Measurements from ENCODE around the gene KIRREL3. TPM values are rescaled to one million over a fixed set of nuclear protein-coding genes. Genes with fewer than 3 reads are reported as not detected.

KIRREL3 gene
- total RNA-seq, 1 donor from 2014 or later, result not detected

DNA sequence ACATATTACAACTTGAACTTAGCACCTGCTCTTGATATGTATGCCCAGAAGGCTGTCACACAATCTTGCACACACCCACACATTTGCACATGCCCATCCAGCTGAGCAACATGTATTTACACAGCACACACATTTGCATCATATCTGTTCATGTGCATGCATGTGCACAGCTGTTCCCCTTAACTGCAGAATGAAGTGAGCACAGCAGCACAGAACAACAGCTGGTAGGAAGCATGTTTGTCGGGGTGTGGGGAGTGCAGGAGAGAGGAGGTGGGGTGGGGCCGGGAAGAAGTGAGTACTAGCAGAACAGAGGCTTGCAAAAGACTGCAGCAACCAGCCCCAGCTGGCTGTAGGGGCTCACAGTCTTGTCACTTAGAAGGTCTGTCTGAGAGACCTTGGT lies 296.5 kb downstream of the KIRREL3 start:
- H3K4me3 ChIP-seq (ENCODE audit: low read depth, low read length), result no peak overlapping the region
- TF ChIP-seq, protein P1, sequence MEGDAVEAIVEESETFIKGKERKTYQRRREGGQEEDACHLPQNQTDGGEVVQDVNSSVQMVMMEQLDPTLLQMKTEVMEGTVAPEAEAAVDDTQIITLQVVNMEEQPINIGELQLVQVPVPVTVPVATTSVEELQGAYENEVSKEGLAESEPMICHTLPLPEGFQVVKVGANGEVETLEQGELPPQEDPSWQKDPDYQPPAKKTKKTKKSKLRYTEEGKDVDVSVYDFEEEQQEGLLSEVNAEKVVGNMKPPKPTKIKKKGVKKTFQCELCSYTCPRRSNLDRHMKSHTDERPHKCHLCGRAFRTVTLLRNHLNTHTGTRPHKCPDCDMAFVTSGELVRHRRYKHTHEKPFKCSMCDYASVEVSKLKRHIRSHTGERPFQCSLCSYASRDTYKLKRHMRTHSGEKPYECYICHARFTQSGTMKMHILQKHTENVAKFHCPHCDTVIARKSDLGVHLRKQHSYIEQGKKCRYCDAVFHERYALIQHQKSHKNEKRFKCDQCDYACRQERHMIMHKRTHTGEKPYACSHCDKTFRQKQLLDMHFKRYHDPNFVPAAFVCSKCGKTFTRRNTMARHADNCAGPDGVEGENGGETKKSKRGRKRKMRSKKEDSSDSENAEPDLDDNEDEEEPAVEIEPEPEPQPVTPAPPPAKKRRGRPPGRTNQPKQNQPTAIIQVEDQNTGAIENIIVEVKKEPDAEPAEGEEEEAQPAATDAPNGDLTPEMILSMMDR (IDR thresholded peaks at IDR 0.05; ENCODE audit: insufficient read depth, low read length, severe bottlenecking), result no peak
- FAIRE-seq, result no peak
- no peaks in the 10 kb centered on the region for H3K36me3 ChIP-seq (ENCODE audit: control insufficient read depth, insufficient read depth, low read length)
- DNase-seq (ENCODE audit: low read depth), result no peak
- H3K27me3 ChIP-seq (ENCODE audit: control insufficient read depth, insufficient read depth, low read length), result no peaks in the 10 kb centered on the region

DNA sequence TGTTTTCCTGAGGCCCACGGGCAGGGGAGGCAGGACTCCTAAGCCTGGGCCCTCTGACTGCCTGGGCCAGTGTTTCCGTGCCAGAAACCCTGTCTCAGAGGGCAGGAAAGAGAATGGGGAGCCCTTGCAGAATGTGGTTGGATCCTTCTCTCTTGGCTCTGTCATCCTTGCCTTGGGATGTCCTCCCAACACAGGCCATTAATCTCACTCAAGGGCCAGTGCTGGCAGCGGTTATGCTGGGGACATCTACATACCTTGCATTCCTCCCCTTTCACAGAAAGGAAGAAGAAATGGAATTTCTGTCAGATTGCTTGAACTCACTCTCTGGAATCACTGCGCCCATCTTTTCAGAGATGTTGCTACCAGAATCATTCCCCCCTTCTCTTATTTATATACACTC lies 296.9 kb downstream of the KIRREL3 start:
- Histone ChIP-seq H3K27me3 (ENCODE audit: control insufficient read depth, insufficient read depth, low read length) (no peaks in the 10 kb centered on the region), H3K4me3 (ENCODE audit: low read depth, low read length) (no peak overlapping the region), H3K36me3 (ENCODE audit: control insufficient read depth, insufficient read depth, low read length) (no peaks in the 10 kb centered on the region)
- TF ChIP-seq, protein P1 (IDR thresholded peaks at IDR 0.05; ENCODE audit: insufficient read depth, low read length, severe bottlenecking), result no peak
- FAIRE-seq, result no peak
- no peak for DNase-seq (ENCODE audit: low read depth)

DNA sequence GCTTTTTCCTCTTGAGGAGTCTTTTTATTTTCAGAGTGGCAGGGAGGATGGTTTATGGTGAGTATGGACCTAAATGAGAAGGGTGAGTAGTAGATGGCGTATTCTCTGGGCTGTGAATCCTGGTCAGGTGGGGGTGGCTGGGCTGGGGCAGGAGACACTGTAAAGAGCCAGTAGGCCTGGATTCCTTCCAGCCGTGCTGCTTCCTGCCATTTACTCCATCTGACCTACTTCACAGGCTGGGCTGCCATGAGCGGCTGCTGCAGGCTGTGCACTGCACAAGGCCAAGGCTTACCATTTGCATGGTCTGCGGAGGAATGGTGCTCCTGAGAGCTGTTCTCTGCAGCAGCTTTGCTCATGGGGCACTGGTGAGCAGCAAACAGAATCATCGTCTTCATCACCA lies 297.6 kb downstream of the KIRREL3 start:
- Histone ChIP-seq H3K4me3 (ENCODE audit: low read depth, low read length) (no peak overlapping the region), H3K36me3 (ENCODE audit: control insufficient read depth, insufficient read depth, low read length) (no peaks in the 10 kb centered on the region), H3K27me3 (ENCODE audit: control insufficient read depth, insufficient read depth, low read length) (no peaks in the 10 kb centered on the region)
- no peak for DNase-seq (ENCODE audit: low read depth)
- TF ChIP-seq, protein P1 (IDR thresholded peaks at IDR 0.05; ENCODE audit: insufficient read depth, low read length, severe bottlenecking), result no peak
- FAIRE-seq, result no peak

DNA sequence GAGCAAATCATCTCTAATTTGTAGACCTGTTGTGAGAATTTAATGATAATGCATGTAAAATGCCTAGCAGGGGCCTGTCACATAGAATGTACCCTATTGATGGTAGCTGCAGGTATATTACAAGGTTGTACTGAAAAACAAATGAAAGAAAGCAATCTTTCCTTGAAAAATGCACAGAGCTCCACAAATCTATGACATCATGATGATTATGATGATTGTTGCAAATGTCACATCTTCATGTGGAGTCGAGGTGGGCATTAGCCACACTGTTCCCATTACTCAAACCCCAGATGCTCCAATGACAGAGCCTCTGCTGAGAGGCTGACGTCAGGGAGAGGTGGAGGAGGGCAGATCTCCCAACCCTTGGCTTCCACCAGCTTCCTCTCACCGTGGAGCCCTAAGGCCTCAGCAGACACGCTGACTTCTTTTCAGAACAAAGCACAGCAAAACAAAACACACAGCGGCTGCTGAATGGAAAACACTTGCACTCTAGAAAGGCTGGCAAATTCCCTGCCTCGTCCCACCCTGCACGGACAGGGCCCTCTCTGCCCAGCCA lies 298.3 kb downstream of the KIRREL3 start:
- no peak for DNase-seq (ENCODE audit: low read depth)
- Histone ChIP-seq H3K36me3 (ENCODE audit: control insufficient read depth, insufficient read depth, low read length) (no peaks in the 10 kb centered on the region), H3K4me3 (ENCODE audit: low read depth, low read length) (no peak overlapping the region), H3K27me3 (ENCODE audit: control insufficient read depth, insufficient read depth, low read length) (no peaks in the 10 kb centered on the region)
- TF ChIP-seq, protein P1 (IDR thresholded peaks at IDR 0.05; ENCODE audit: insufficient read depth, low read length, severe bottlenecking), result no peak
- FAIRE-seq, result no peak

DNA sequence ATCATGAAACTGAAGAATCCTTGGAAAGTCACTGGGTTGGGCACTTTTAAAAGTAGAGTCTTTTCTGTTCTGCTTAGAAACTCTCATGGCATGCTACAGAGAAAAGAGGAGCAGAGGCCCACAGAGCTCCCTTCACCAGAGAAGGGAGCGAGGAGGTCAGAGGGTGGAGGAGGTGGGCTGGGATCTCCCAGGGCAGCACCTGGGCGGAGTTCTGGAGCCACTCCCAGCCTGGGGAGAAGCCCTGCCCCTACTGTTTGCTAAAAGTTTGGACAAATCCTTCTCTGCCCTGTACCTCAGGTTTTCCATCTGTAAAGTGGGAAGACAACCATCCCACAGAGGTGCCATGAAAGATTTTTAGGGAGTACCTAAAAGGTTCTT lies 299.1 kb downstream of the KIRREL3 start:
- H3K27me3 ChIP-seq (ENCODE audit: control insufficient read depth, insufficient read depth, low read length), result no peaks in the 10 kb centered on the region
- TF ChIP-seq, protein P1 (IDR thresholded peaks at IDR 0.05; ENCODE audit: insufficient read depth, low read length, severe bottlenecking), result no peak
- no peak for FAIRE-seq
- H3K36me3 ChIP-seq (ENCODE audit: control insufficient read depth, insufficient read depth, low read length), result no peaks in the 10 kb centered on the region
- no peak for DNase-seq (ENCODE audit: low read depth)
- H3K4me3 ChIP-seq (ENCODE audit: low read depth, low read length), result no peak overlapping the region

Measured in bronchial epithelial cell (primary cell).